Hindlimb muscle (tissue), 1 donor: ENCODE measurements around the gene CNTNAP2. TPM values are rescaled to one million over a fixed set of nuclear protein-coding genes. Genes with fewer than 3 reads are reported as not detected.
"Not testable (repeated sequence)": the region's sequence is repeated elsewhere in the genome, so short reads cannot be mapped to it uniquely, and the experiment has no call there.

ENCODE experiments used
- DNase-seq: peaks from one replicate; pipeline ENCODE4 v3.0.0-alpha.2; 2013
- polyA plus RNA-seq: library from polyadenylated mRNA; unstranded; fragments of 120-200 nt; gene quantifications from one replicate; pipeline ENCODE4 v1.2.1, GENCODE V29; 2013; ENCODE audit not compliant: insufficient read length

The CNTNAP2 gene
- polyA plus RNA-seq, 1 donor, result 10.1 TPM

DNA sequence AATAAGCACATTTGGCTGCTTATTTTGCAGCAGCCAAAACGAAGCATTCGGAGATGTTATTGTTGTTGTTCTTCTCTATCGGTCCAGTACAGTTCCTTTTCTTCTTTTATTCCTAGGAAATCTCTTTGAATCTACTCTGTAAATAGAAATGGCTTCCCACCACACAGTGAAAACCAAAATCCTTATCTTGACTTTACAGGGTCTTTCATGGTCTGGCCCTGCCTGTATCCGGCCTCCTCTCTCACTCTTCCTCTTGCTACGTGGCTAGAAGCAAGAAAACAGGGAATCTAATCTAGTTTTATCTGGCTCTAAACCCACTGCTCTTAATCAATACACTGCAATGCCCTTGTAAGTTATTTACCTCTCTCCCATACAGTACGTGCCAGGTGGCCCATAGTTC lies 1547.9 kb downstream of the CNTNAP2 start:
- DNase-seq, result no peak

DNA sequence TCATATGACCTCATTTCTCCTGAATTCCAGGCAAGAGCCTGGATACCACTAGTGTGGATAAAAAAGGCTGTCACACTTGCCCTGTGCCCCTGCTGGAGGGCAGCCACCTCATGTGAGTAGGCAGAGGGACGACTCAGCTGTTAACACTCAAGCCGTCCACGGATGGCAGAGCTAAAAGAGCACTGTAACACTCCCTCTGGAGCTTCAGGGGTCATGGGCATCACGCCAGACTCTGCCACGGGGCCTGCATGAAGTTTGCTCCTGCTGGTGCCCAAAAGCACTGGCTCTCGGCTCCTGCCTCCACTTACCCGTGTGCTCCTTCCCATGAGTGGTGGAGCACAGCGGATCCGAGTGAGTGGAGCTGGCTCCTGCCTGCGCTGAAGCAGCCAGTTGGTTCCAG lies 1554.2 kb downstream of the CNTNAP2 start:
- no peak for DNase-seq

DNA sequence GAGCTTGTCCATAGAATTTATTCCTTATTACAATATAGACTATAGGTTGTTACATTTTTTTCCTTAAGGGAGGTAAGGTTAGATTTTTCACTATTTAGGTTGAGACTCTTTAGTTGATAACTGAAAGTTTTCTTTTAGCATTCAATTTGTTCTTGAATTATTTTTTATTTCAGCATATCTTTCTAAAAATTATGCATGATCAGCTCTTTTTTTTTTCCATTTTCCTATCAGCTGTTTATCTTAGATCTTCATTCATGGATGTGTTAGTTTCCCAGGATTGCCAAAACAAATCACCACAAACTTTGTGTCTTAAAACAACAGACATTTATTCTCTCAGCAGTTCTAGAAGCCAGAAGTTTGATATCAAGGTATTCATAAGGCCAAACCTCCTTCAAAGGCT lies 1558.1 kb downstream of the CNTNAP2 start:
- no peak for DNase-seq

DNA sequence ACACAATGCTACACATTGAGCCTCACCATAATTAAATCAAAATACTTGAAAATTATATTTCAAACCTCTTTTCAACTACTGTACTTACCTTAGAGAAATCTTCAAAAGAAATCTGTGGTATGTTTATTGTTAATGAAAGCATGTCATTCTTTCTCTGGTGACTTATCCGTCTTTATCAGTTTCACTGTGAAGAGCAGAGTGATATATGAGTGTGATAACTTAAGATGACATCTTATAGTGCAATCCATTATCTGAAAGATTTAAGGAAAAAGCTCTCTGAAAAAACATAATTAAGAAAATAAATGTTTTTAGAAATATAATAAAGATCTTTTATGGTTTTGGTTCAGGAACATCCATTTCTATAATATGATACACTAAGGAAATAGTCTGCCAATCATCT lies 1562.3 kb downstream of the CNTNAP2 start:
- DNase-seq, result no peak

DNA sequence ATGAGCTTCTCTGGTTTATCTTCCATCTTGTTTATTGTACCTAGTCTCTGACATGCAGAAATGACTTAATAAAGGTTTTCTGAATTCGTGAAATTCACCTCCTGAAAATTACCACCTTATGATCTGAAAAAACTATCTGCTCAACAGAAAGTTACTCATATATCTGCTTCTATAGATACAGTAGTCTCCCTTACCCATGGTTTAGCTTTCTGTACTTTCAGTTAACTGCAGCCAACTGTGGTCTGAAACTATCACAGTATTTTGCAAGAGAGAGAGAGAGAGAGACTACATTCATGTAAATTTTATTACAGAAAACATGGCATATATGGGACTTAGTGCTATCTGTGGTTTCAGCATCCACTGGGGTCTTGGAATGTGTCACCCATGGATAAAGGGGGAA lies 1564.9 kb downstream of the CNTNAP2 start:
- no peak for DNase-seq

DNA sequence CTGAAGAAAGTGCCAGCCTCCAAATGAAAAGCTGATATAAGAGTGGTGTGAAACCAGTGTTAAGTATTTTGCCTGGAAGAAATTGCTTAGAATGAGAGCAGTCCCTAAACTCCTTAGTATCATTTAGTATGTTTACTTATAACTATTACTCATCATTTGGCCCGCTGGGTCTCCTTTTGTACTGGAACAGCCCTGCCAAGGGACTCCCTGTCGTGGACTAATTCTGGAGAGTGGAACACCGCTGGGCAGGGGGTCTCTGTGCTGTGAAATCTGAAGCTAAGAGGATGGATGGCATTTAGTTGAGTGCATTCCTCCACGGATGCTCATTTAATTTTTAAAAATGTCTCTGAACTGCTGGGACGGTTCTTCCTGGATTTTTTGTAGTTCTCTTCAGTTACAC lies 1584.1 kb downstream of the CNTNAP2 start:
- DNase-seq, result no peak

DNA sequence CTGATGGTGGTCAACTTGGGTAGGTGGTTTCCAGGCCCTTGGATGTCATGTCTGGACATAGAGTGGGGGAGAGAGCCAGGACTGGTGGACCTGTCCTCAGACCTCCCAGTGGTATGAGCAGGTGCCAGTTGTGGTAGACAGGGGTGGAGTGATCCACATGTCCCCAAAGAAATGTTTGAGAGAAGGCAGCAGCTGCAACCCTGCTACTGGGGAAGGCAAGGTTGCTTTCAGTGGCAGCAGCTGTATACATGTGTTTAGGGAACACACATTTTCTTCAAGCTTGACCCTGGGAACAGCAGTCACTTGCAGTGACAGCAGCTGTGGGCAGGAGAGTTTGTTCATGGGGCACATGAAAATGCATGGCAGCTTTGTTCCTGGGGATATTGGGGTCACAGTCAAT lies 1591.3 kb downstream of the CNTNAP2 start:
- no peak for DNase-seq

DNA sequence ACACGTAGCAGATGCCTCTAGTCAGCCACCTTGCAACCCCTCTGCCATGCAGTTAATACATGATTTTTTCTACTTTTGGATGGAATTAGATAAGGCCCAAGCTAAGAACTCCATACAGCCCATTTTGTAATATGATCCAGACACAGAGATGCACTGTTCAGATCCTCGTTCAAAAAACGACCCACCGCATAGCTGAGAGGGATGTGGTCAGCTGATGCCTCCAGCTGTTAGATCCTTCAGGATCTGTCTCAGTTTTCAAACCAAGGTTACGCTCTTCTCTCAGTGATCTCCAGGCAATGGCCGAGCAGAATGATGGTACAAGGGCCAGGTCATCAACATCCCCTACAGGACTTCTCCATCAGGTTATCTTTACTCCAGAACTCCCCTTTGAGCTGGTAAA lies 1592.3 kb downstream of the CNTNAP2 start:
- no peak for DNase-seq

DNA sequence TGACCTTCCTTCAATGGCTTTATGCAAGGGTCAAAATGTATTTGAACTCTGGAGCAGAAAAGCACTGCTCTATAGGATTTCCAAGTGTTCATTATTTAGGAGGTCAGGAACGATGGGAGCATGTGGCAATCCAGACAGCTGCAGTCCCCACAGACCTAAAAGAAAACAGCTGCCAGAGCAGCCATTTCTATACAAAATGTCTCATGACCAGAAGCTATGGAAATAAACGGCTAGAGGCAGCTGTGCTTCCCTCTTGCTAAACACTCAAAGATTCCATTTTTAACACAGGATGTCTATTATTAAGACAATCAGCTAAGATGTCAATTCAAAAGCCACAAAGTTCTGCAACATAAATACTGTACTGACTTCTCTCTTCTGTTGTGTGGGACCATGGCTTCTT lies 1594.8 kb downstream of the CNTNAP2 start:
- DNase-seq, result peak; percentile 61

DNA sequence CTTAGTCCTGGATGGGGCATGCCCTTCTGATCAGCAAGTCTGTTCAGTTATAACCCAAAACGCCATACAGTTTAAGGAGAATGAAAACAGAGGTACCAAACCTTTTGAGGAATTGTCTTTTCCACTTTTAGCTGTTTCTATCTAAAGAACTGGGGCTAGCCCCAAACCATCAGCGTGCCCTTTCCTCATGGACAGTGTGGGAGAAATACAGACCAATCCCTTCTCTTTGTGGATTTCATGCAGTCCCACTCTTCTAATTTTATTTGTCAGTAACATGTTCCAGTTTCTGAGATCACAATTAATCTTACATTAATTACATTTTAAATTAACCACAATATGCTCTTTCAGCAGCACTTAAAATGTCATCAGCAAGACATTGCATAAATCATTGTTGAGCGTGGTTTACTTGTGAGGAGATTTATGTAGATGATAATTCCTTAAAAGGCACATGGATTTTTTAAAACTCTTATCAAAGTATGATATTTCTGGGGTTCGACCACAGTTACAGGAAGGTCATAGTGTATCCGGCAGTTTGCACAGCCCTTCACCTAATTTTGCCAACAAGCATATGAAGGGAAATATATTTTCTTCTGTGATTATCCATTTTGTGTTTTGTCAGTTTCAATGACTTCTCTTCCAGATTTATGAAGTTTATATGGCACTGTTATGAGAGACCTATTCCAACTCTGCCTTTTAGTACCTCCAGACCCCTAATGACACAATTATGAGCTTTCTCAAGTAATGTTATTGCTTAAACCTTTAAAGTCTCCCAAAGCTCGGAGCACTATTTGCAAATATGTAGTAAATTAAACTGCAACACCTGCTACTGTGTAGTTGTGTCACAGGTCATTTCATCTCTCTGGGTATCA lies 1605.6 kb downstream of the CNTNAP2 start:
- DNase-seq, result no peak

DNA sequence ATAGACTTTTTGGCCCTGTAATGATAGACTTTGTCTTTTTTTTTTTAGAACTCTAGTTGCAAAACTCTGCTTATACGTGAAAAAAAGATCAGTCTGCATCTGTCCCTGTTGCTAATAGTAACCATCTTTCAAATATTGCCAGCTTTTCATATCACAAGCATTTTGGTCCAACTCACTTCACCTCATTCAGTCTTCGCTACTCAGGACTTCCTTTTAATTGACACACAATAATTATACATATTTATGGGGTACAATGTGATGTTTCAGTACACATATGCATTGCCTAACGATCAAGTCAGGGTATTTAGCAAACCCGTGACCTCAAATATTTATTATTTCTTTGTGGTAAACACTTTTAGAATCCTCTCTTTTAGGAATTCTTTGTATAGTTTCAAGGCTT lies 1606.9 kb downstream of the CNTNAP2 start:
- DNase-seq, result no peak

DNA sequence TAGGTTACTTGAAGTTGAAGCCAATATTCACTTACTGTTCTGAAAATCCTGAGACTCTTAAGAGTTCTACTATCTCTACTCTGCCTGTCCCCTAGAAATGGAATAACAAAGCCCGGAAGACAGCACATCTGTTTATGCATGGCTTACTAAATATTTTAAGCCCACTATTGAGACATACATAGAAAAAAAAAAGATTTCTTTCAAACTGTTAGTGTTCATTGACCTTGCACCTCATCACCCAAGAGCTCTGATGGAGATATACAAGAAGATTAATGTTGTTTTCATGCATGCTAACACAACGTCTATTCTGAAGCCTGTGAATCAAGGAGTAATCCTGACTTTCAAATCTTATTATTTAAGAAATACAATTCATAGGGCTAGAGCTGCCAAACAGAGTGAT lies 1614.7 kb downstream of the CNTNAP2 start:
- no peak for DNase-seq

DNA sequence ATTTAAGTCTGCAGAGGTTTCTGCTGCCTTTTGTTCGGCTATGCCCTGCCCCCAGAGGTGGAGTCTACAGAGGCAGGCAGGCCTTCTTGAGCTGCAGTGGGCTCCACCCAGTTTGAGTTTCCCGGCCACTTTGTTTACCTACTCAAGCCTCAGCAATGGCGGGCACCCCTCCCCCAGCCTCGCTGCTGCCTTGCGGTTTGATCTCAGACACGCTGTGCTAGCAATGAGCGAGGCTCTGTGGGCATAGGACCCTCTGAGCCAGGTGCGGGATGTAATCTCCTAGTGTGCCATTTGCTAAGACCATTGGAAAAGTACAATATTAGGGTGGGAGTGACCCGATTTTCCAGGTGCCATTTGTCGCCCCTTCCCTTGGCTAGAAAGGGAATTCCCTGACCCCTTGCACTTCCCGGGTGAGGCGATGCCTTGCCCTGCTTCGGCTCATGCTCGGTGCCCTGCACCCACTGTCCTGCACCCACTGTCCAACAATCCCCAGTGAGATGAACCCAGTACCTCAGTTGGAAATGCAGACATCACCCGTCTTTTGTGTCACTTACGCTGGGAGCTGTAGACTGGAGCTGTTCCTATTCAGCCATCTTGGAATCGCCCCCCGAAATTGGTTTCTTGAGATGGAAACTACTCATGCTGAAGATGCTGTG lies 1621.1 kb downstream of the CNTNAP2 start:
- DNase-seq, result not testable (repeated sequence)

DNA sequence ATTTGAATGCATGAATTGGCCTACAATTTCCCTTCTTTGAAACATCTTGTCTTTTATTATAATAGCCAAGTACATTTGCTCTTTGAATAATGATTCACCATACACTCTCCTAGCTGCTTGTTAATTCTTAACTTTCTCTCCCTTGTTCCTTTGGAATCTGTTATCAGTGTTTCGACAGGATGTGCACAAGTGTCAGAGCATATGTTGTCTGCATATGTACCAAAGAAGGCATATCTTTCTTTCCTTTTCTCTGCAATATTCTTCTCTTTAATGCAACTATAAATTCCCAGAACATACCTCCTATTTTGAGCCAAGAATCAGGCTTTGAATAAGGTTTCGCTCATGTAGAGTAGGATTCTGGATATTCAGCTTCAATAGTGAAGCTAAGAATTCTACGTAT lies 1625.7 kb downstream of the CNTNAP2 start:
- no peak for DNase-seq

DNA sequence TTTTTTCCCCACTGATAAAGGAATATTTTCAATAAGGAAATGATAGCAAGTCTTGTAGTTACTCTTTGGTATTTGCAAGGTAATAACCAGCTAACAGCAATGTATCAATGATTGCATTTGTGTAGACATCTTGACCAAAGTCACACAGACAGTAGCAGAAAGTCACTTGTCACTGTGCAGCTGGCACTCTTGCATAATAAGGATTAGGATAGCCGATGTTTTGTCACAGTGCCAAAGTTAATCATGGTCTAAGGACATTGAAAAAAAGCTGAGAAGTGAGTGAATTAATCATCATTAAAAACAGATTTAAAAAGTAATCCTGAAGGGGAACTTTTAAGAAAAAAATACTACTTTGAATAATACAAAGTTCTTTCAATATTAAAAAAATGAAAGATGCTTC lies 1639.7 kb downstream of the CNTNAP2 start:
- no peak for DNase-seq

DNA sequence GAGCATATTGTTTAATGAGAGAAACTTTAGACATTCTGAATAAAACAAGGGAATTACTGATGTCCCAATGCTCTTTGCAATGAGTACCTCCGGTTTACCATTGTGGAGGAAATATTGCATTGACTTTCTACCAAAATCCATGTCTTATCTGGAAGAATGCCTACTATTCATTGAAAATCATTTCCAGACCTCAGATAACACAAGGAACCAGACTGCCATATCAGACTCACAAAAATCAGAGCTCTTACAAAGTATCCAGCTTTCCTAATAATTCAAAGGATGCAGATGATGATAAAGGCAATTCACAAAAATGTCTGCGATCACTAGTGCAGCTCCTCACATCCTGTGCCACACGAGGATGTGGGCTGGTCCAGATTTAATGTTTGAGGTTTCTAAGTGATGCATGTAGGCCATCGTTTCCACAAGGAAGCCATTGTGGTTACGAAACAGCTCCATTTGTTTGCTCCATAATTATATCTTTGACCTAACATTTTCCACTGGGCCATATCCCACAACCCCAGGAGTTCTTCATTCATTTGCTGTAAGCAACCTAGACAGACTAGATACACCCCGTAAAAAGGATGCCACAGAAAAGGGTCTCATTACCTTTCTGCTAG lies 1642.8 kb downstream of the CNTNAP2 start:
- DNase-seq, result no peak

DNA sequence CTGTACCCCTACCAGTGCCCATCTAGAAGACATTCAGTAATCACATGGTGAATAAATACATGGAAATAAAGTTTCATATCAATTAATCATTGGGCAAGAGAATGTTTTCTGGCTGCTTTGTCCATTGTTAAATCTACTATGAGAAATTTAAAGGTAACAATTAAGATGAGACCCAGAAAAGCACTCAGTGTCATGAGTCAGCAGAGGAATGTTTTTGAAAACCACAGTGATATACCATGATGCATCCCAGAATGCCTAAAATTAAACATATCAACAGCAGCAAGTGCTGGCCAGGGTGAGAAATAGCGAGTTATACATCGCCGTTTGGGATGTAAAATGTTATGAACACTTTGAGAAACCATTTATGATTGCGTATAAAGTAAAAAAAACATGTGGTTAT lies 1648.7 kb downstream of the CNTNAP2 start:
- no peak for DNase-seq

DNA sequence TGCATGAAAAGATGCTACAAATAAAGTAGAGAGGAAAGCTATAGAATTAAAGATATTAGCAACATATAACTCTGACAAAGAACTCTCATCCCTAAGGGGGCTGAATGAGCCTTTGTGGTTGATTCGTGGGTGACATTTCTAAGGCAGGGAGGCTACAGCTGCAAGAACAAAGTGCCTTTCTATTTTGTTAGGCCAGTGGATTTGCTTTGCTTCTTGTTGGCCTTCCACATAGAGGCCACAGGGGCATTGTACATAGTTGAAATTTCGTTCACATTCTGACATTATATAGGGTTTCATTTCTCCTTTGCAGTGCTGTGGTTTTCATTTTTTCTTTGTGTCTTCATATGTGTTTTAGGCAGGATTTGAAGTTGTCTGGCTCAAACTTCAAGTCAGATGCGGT lies 1654.7 kb downstream of the CNTNAP2 start:
- no peak for DNase-seq

DNA sequence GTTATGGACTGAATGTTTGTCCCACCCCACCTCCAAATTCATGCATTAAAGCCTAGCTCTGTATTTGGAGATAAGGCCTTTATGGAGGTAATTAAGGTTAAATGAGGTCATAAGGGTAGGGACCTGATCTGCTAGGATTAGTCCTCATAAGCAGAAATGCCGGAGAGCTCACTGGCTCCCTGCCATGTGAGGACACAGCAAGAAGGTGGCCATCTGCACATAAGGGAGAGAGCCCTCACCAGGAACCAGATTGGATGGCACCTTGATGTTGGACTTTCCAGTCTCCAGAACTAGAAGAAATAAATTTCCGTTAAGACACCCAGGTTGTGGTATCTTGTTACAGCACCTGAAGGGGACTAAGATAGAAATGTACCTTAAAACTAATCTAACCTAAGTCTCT lies 1657.9 kb downstream of the CNTNAP2 start:
- DNase-seq, result no peak

DNA sequence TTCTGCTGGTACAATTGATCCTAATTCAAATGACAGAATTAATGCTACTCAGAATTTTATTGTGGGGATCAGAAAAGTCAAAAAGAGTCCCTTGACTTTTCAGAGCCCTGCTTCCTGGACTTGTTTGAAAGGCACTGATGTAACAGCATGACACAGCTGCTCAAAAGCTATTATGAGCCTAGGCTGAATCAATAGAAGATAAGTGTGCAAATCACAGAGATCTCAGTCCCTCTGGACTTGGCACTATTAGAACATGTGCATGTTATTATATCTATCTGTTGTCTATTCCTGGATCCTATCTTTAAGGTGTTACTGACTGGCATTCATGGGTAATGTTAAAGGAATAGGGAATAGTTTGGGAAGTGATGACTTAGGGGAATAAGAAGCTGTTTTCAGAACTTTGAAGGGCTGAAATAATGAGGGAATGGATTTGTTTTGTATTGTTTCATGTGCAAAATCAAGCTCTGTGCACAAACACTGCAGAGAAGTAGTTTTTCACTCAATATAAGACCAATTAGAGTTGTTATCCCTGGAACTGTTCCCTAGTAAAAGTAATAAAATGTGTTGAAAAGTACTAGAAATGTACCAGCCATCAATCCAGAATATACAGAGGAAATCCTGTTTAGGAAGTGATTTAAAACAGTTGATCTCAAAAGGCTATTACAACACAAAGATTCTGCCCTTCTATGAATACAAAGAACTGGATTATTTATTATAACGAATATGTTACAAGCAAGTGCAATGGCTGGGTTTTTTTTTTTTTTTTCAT lies 1659.1 kb downstream of the CNTNAP2 start:
- DNase-seq, result no peak

DNA sequence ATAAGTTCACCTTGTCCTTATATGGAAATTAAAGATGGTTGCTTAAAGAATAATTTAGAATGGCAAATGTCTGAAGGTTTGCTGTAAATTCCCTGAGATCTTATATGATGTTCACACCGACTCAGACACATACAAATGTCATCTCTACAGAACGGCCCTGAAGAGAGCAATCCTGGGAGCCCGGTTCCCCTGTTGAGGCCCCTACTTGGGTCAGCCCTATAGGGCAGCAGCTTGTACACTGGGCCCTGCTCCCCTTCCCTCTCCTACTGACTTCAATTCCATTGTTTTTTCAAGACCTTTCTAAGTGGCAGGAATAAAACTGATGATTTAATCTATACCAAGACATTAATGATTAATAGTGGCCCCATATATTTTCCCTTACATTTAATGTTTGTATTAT lies 1660.7 kb downstream of the CNTNAP2 start:
- no peak for DNase-seq

DNA sequence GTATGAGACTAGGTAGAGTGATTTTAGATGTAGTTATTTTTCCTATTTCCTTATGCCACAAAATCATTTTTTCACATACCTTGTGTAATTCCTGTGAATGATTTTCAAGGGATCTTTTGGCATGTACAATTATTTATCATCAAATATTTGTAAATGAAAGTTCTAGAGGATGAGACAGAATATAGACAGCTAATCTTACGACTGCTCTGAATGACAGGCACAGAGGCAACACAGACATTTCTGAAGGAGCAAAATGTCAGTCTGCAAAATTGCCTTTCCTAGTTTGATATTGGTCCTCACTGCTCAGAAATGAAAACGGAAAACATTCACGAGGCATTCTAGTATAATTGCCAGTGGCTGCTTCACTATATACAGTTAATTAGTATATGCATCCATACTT lies 1663.3 kb downstream of the CNTNAP2 start:
- no peak for DNase-seq

DNA sequence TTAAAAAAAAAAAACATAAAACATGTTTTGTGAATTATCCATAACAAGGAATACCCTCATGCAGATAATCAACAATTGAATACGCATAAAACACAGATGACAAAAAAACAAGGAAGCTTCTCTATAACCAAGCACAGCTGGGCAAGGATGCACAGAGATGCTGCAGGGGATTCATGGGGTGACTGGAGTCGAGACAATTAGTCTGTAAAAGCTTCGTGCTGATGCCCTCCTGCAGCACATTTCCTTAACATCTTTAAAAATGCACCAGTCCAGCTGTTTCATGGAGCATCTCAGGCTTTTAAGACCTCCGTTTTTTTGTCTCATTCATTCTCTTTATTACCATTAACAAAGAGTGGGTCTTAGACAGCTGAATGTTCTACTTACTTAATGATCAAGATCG lies 1680.0 kb downstream of the CNTNAP2 start:
- no peak for DNase-seq
